MCF 10A (cell line): ENCODE data around the gene GPSM1. TPM values are rescaled to one million over a fixed set of nuclear protein-coding genes. Genes with fewer than 3 reads are reported as not detected.

Source experiments
- BruUV-seq: library from RNA; stranded (reverse); fragments of 400-500 nt; replicated peaks from 2 replicates; lab custom pipeline; 2021; lab: Mats Ljungman, UMichigan
- CTCF ChIA-PET: fragments of 300-600 bp; sonication (Branson Sonifier 250); formaldehyde crosslinking; extraction: SDS; loops from one replicate; lab custom pipeline; 2021; ENCODE audit warnings: antibody characterized with exemption, inconsistent platforms; lab: Yijun Ruan, JAX
- POLR2A ChIA-PET: fragments of 300-600, 350-650 bp; sonication (Branson Sonifier 250); formaldehyde crosslinking; extraction: SDS; loops from one replicate; lab custom pipeline; 2020; ENCODE audit warnings: antibody characterized with exemption, inconsistent platforms; lab: Yijun Ruan, JAX
- DNase-seq: peaks from one replicate; pipeline ENCODE4 v3.0.0-alpha.2; 2018; ENCODE audit not compliant: unreplicated experiment
- H3K27ac Mint-ChIP-seq: one replicate; pipeline ENCODE4 v1.8.0; 2022; ENCODE audit warnings: mild to moderate bottlenecking, low read depth, mixed read lengths; ENCODE audit not compliant: unreplicated experiment
- H3K27me3 Mint-ChIP-seq: one replicate; pipeline ENCODE4 v1.8.0; 2022; ENCODE audit warnings: mixed read lengths; ENCODE audit not compliant: insufficient read depth, unreplicated experiment
- H3K36me3 Mint-ChIP-seq: one replicate; pipeline ENCODE4 v1.8.0; 2022; ENCODE audit warnings: mild to moderate bottlenecking, moderate library complexity, mixed read lengths; ENCODE audit not compliant: insufficient read depth, unreplicated experiment
- H3K4me1 Mint-ChIP-seq: one replicate; pipeline ENCODE4 v1.8.0; 2022; ENCODE audit warnings: mixed read lengths; ENCODE audit not compliant: insufficient read depth, unreplicated experiment
- H3K4me3 Mint-ChIP-seq: one replicate; pipeline ENCODE4 v1.8.0; 2022; ENCODE audit warnings: mild to moderate bottlenecking, moderate library complexity, mixed read lengths; ENCODE audit not compliant: unreplicated experiment
- H3K9me3 Mint-ChIP-seq: one replicate; pipeline ENCODE4 v1.8.0; 2022; ENCODE audit warnings: mixed read lengths; ENCODE audit not compliant: unreplicated experiment
- intact Hi-C: fragments of 100-400 bp; cut with micrococcal nuclease; formaldehyde crosslinking; loops from 2 replicates; pipeline ENCODE4 v1.14.1; 2022
- total RNA-seq: library from RNA; stranded (reverse); gene quantifications from 2 replicates; pipeline ENCODE4 v1.2.3, GENCODE V29; 2022
- TF ChIP-seq, protein P1 (sequence below): fragments of 200-600 bp; IDR thresholded peaks from one replicate; pipeline ENCODE4 v1.8.0; 2022; ENCODE audit warnings: antibody characterized with exemption, mild to moderate bottlenecking; ENCODE audit not compliant: unreplicated experiment

The GPSM1 gene
- total RNA-seq, 1 experiment from 2014 or later, result 15.5 TPM

DNA sequence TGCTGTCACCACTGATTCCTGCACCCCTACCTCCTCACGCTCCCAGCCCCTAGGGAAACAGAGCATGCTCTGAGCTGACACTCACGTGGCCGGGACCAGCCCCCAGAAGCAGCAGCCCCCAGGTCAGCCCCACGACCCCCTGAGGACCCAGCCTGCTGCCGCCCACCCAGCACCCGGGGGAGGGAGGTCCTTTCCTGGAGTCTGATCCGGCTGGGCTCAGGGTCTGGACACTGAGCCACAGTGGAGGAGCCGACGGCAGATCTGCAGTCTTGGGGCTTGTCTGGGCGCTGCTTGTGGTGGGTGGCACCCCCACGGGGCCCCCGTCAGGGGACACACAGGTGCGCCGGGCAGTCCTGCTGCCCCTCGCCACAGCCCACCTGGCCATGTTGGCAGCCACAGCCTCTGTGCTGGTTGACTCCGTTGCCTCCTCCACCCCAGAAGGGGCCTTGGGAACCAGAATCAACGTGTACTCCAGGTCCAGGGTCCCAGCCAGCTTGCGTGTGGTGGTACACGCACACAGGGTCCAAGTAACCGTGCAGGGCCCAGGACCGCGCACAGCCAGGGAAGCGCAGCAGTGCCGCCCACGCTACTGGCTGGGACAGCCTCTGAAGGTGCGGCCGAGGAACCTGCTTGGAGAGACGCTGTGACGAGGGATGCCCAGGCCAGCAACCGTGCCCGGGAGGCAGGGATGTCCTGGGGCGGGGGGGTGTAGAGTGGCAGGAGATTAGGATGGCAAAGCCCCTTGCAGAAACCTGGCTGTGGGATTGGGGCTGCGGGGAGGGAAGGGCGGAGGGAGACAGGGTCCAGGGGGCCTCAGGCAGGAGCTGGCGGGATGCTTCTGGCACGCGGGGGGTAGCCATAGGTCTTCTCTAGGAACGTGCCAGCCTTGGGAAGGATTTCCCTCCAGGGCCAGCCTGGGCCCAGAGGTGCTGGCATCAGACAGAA, 32.7 kb downstream of the GPSM1 start:
- Mint-ChIP-seq H3K27me3 (no peaks in the 10 kb centered on the region), H3K4me3 (no peak overlapping the region)
- CTCF ChIA-PET, result no interaction called here

DNA sequence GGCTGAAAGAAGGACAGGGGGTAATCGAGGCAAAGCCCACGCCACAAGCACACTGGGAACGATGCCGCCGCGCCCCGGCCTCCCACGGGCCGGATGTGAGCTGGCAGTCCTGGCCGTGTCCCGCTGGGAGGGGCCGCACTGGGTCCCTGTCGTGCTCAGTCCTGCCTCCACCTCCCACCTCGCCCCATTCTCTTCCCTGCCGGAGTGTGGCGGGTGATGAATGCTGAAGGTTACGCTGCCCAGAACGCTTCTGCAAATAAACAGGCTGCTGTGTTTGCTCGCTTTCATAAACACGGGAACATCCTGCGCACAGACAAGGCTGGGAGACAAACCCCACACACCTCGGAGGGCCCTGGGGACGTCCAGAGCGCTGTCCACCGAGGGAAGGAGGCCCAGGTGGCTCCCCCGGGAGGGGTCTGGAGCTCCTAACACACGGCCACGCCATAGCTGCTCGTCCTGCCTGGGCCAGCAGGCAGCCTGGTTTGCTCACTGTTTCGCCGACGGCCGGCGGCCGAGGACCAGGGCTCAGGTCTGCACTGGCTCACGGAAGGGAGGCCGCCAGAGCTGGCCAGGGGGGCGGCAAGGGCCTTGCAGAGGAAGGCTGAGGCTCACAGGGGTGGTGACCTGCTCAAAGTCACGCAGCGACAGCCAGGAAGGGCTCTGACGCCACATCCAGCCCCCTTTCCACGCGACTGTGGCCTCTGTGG, 33.9 kb downstream of the GPSM1 start:
- CTCF ChIA-PET, result interaction anchor here (0.6 kb wide), 1 partner anchor 308 kb away, joined by 3 read pairs; no protein-coding TSS in a partner anchor

More for the DNA sequence above, 32.7 kb downstream of the GPSM1 start:
- Mint-ChIP-seq H3K27ac (no peak overlapping the region), H3K36me3 (peaks cover 13% of the 10 kb centered on the region), H3K9me3 (no peaks in the 10 kb centered on the region), H3K4me1 (no peaks in the 10 kb centered on the region)
- no peak for DNase-seq
- BruUV-seq, result no TSS peak
- TF ChIP-seq, protein P1, sequence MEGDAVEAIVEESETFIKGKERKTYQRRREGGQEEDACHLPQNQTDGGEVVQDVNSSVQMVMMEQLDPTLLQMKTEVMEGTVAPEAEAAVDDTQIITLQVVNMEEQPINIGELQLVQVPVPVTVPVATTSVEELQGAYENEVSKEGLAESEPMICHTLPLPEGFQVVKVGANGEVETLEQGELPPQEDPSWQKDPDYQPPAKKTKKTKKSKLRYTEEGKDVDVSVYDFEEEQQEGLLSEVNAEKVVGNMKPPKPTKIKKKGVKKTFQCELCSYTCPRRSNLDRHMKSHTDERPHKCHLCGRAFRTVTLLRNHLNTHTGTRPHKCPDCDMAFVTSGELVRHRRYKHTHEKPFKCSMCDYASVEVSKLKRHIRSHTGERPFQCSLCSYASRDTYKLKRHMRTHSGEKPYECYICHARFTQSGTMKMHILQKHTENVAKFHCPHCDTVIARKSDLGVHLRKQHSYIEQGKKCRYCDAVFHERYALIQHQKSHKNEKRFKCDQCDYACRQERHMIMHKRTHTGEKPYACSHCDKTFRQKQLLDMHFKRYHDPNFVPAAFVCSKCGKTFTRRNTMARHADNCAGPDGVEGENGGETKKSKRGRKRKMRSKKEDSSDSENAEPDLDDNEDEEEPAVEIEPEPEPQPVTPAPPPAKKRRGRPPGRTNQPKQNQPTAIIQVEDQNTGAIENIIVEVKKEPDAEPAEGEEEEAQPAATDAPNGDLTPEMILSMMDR, result no peak
- POLR2A ChIA-PET, result no interaction called here
- intact Hi-C loops, result no loop called here

DNA sequence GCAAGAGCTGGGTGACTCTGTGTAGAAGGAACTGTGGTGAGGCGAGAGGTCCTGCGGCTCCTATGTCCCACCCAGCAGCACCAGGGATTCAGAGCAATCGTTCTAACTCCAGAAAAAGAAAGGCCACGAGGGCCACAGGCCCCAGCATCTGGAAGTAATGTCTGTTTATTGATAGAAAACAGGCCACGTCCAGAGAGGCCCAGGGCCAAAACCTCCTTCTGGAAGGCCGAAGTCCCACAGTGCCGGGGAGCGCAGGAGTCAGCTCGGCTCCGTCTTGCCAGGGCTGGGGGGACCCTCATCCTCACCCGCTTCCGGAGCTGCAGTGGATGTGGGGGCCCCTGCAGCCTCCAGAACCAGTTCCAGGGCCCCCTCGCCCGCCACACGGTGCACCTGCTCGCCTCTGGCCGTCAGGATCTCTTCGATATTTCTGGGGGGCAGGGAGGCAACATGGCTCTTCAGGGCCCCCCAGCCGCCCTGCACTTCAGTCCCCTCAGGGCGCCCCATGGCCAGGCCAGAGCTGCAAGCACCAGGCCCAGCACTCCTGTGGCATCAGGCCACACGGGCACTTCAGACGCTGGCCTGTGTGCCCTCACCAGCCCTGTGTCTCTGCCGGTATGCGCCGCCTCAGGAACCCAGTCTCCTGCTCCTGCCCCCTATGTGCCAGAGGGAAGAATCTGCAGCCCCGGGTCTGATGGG, 34.6 kb downstream of the GPSM1 start:
- no peak overlapping the region for H3K27ac Mint-ChIP-seq
- intact Hi-C loops, result no loop called here
- no peaks in the 10 kb centered on the region for H3K4me1 Mint-ChIP-seq
- CTCF ChIA-PET, result interaction anchor here (1.4 kb wide), 1 partner anchor 26 kb away, joined by 4 read pairs; no protein-coding TSS in a partner anchor
- no peak for DNase-seq
- TF ChIP-seq, protein P1, result no peak
- no peaks in the 10 kb centered on the region for H3K9me3 Mint-ChIP-seq
- peaks cover 9% of the 10 kb centered on the region for H3K36me3 Mint-ChIP-seq
- no peak overlapping the region for H3K4me3 Mint-ChIP-seq
- POLR2A ChIA-PET, result interaction anchor here (1.7 to 2.1 kb wide), 2 partner anchors 36 to 38 kb away, joined by 4 to 15 read pairs; partner anchors contain the start of gene SNAPC4
- H3K27me3 Mint-ChIP-seq, result no peaks in the 10 kb centered on the region
- BruUV-seq, result no TSS peak

More for the DNA sequence above, 33.9 kb downstream of the GPSM1 start:
- no peak overlapping the region for H3K4me3 Mint-ChIP-seq
- H3K9me3 Mint-ChIP-seq, result no peaks in the 10 kb centered on the region
- no peaks in the 10 kb centered on the region for H3K4me1 Mint-ChIP-seq
- no TSS peak for BruUV-seq
- H3K27me3 Mint-ChIP-seq, result no peaks in the 10 kb centered on the region
- peaks cover 13% of the 10 kb centered on the region for H3K36me3 Mint-ChIP-seq
- POLR2A ChIA-PET, result no interaction called here
- H3K27ac Mint-ChIP-seq, result no peak overlapping the region
- TF ChIP-seq, protein P1, result no peak
- intact Hi-C loops, result no loop called here
- DNase-seq, result no peak
